Sciatic nerve (tissue), 2 donors: ENCODE results near the gene TSPAN14. TPM values are rescaled to one million over a fixed set of nuclear protein-coding genes. Genes with fewer than 3 reads are reported as not detected.
"Not testable (repeated sequence)": the region's sequence is repeated elsewhere in the genome, so short reads cannot be mapped to it uniquely, and the experiment has no call there.

Experiments used
- ATAC-seq: fragments of 200-7000 bp; cut with Tn5 transposase; one replicate; pipeline ENCODE4 v1.9.1; 2020; ENCODE audit warnings: mild to moderate bottlenecking, moderate library complexity
- DNase-seq: peaks from one replicate; pipeline ENCODE4 v3.0.0-alpha.2; 2020; ENCODE audit warnings: low spot score
- intact Hi-C: fragments of 100-400 bp; cut with DNase I; formaldehyde crosslinking; loops from one replicate; pipeline ENCODE4 v1.14.2; 2022
- total RNA-seq: library from RNA; stranded (reverse); fragmentation: NEBNext Ultra II Directional; extraction: Animal tissue kit (Norgen Biotek cat#: 25700); gene quantifications from one replicate; pipeline ENCODE4 v1.2.1, GENCODE V29; 2021
- donor health status: DM: no; HTN: no; CAD: no.
- donor health status: DM: no; HTN: no; CAD: no.

Gene TSPAN14
- total RNA-seq, 1 donor from 2014 or later, result 103 TPM

- intact Hi-C loops, result loop anchor here (5.0 kb wide), 1 partner anchor 32 kb away; no protein-coding TSS in a partner anchor
- DNase-seq, result peak; percentile 64
- ATAC-seq, result peak; percentile 54
These were observed 10.7 kb downstream of the TSPAN14 start for GRCh38 chr10:80464557-80465450.

DNA sequence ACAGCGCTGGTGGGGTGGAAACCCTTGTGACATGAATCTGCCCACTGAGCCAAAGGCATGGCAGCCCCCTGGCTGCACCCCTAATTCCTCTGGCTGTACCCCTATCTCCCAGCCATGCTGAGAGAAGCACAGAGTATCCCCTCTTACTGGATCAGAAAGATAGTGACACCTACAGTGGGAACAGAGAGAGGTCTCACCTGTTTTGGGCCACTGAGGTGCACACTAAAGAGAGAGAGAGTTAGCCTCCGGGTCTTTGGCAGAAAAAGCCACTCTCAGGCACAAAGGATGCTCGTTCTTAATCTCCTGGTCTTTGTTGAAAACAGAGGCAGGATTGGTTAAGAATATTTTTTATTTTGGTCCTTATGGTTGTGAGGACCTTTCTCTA, 11.3 kb downstream of the TSPAN14 start:
- no peak for ATAC-seq
- intact Hi-C loops, result no loop called here

GRCh38 chr10:80465839-80466590, 11.9 kb downstream of the TSPAN14 start:
- no peak for ATAC-seq
- intact Hi-C loops, result no loop called here
- no peak for DNase-seq

More for the DNA sequence above, 11.3 kb downstream of the TSPAN14 start:
- DNase-seq, result no peak

DNA sequence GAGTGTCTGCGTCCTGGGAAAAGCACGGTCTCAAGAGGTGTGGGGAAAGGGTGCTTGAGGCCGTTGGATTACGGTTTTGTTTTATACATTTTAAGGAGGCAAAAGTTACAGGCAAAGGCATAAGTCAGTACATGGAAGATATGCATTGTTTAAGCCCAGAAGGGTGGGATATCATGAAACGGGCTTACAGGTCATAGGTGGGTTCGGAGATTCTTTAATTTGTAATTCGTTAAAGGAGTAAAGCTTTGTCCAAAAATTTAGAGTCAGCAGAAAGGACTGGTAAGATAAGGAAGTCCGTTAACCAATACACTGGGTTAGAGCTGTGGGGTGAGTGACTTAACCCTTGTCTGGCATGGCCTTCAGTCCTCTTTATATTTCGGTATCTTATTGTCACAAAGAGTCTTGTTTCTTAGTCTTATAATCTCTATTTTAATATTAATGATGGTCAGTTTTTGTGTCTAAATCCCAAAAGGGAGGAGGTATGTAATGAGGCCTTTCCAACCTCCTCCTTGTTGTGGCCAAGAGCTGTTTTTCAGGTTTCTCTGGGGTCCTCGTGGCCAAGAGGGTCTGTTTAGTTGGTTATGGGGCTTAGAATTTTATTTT, 12.7 kb downstream of the TSPAN14 start:
- intact Hi-C loops, result no loop called here
- DNase-seq (no peak), ATAC-seq (no peak)

DNA sequence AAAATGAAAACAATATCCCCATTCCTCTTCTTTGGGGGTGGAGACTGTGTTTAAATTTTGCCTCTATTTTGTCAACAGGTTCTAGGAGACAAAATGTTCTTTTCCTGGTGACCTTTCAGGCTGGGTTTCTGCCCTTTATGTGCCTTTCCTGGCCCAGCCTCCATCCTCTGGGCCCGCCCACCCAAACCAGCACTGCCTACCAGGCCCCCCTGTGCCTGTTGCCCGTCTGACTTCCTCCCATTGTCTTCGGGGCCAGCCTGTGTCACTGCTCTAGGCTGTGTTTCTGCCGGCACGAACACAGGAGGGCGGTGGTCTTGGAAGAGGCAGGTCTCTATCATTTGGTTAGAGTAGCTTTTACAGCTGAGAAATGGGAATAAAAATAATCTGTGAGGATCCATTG, 13.9 kb downstream of the TSPAN14 start:
- peak; percentile 21 for DNase-seq
- peak; percentile 84 for ATAC-seq
- intact Hi-C loops, result no loop called here

GRCh38 chr10:80468806-80469421, 14.8 kb downstream of the TSPAN14 start:
- DNase-seq, result peak; percentile 45
- no peak for ATAC-seq
- intact Hi-C loops, result no loop called here

- no peak for ATAC-seq
- DNase-seq, result peak; percentile 31
- intact Hi-C loops, result no loop called here
These were observed 16.2 kb downstream of the TSPAN14 start for GRCh38 chr10:80470266-80470665.

GRCh38 chr10:80471001-80471400, 16.9 kb downstream of the TSPAN14 start:
- intact Hi-C loops, result no loop called here
- DNase-seq (peak; percentile 30), ATAC-seq (no peak)

DNA sequence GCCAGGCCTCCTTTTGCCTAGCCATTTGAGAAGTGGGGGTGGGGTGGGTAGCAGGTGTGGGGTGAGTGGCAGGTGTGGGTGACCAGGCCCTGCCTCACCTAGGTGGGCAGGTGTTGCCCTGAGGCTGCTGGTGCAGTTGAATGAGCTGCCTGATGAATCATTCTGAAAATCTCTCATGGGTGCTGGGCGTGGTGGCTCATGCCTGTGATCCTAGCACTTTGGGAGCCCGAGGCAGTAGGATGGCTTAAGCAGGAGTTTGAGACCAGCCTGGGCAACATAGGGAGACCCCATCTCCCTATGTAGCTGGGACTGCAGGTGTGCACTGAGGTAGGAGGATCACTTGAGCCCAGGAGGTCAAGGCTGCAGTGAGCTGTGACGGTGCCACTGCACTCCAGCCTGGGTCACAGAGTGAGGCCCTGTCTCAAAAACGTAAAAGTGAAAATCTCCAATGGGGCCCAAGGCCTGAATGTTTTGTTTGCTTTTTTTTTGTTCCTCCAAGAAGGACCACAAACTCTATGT, 17.7 kb downstream of the TSPAN14 start:
- DNase-seq (peak; percentile 31), ATAC-seq (no peak)
- intact Hi-C loops, result no loop called here

- peak; percentile 30 for DNase-seq
- intact Hi-C loops, result no loop called here
- no peak for ATAC-seq
These were observed 18.4 kb downstream of the TSPAN14 start for GRCh38 chr10:80472234-80473095.

DNA sequence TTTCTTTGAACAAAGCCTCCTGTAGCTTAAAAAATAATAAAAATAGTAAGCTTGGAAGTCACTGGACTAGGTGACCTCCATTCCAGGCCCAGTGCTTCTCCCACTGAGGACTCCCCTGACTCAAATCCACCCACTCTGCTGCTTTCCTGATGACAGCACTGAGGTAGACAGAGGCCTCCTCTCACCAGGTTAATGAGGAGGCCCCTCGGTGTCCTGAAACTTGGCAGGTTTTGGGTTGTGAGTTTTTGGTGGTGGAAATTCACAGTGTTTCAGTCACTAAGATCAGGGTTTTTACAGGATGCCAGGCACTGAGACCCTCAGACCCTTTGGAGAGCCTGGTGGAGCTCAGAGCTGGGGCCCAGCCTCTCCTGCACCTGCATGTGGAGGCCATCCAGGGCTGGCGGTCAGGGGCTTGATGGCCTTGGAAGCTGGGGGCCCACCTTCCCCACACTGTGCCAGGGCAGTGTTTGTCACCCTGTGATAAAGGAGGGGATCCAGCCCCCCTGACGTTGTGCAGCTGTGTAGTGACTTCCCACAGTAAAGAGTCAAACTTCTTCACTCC, 19.1 kb downstream of the TSPAN14 start:
- DNase-seq (peak; percentile 53), ATAC-seq (no peak)
- intact Hi-C loops, result no loop called here

GRCh38 chr10:80473692-80474596, 19.8 kb downstream of the TSPAN14 start:
- no peak for ATAC-seq

DNA sequence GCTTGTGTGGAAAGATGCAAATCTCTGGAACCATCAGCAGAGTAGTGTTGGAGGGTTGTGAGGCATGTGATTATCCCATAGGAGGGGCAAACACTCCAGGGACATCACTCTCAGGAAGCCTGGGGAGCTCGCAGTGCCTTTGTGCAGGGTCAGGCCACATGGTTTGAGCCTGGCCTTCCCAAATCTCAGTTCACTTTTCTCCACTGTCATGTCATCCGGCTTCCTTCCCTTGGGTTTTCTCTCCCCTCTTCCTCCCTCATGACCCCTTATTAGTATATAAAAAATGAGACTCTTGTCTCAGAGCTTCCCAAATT, 20.4 kb downstream of the TSPAN14 start:
- ATAC-seq, result no peak
- DNase-seq, result no peak
- intact Hi-C loops, result no loop called here

More at GRCh38 chr10:80473692-80474596, 19.8 kb downstream of the TSPAN14 start:
- intact Hi-C loops, result no loop called here
- DNase-seq, result peak; percentile 37

DNA sequence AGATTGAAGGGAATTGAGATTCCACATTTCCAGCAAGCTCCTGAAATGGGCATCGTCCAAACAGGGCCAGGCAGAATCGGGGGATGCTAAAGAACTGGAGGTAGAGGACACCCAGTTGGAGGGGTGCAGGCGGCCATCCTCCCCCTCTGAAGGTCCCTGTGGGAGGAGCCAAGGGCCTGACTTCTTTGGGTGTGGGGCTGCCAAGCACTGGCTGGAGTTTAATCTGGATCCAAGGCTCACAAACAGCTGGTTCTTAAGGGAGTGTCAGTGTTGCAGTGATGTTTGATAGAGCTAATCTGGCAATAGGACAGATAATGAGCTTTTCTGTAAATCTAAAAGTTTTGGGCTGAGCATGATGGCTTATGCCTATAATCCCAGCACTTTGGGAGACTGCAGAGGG, 20.8 kb downstream of the TSPAN14 start:
- intact Hi-C loops, result no loop called here
- ATAC-seq (no peak), DNase-seq (peak; percentile 52)

GRCh38 chr10:80475641-80476040, 21.5 kb downstream of the TSPAN14 start:
- intact Hi-C loops, ATAC-seq: not testable (repeated sequence)
- peak; percentile 13 for DNase-seq

GRCh38 chr10:80476685-80477084, 22.6 kb downstream of the TSPAN14 start:
- DNase-seq, result peak; percentile 17
- peak; percentile 83 for ATAC-seq
- intact Hi-C loops, result no loop called here

- ATAC-seq (no peak), DNase-seq (no peak)
- intact Hi-C loops, result no loop called here
These were observed 23.7 kb downstream of the TSPAN14 start for GRCh38 chr10:80477813-80478212.
